ENCODE results near the gene TXNDC17.

DNA sequence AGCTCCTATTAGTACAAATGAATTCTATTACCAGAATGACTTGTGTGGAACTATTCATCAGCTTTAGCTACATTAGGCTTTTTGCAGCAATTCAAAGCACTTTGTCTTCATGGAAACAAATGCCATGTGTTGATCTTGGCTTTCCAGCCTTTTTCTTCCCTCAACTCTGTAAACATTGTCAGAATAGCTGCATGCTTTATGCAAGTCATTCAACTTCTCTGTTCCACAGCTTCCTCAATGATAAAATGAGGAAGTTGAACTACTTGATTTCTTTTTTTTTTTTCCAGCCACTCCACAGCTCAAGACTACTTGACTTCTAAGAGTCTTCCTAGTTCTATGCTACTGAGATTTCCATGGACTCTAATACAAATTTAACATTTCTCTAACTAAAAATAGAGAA, 41.5 kb upstream of the TXNDC17 start:
- no peak for TF ChIP-seq SIN3A (IDR thresholded peaks at IDR 0.05; ENCODE audit: borderline replicate concordance, insufficient read depth, low read depth, low read length)
- TF ChIP-seq, protein P1, sequence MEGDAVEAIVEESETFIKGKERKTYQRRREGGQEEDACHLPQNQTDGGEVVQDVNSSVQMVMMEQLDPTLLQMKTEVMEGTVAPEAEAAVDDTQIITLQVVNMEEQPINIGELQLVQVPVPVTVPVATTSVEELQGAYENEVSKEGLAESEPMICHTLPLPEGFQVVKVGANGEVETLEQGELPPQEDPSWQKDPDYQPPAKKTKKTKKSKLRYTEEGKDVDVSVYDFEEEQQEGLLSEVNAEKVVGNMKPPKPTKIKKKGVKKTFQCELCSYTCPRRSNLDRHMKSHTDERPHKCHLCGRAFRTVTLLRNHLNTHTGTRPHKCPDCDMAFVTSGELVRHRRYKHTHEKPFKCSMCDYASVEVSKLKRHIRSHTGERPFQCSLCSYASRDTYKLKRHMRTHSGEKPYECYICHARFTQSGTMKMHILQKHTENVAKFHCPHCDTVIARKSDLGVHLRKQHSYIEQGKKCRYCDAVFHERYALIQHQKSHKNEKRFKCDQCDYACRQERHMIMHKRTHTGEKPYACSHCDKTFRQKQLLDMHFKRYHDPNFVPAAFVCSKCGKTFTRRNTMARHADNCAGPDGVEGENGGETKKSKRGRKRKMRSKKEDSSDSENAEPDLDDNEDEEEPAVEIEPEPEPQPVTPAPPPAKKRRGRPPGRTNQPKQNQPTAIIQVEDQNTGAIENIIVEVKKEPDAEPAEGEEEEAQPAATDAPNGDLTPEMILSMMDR (IDR thresholded peaks at IDR 0.05), result no peak
- TF ChIP-seq POLR2AphosphoS5 (IDR thresholded peaks at IDR 0.05; ENCODE audit: low read depth, low read length), result no peak
- TF ChIP-seq, protein P2, sequence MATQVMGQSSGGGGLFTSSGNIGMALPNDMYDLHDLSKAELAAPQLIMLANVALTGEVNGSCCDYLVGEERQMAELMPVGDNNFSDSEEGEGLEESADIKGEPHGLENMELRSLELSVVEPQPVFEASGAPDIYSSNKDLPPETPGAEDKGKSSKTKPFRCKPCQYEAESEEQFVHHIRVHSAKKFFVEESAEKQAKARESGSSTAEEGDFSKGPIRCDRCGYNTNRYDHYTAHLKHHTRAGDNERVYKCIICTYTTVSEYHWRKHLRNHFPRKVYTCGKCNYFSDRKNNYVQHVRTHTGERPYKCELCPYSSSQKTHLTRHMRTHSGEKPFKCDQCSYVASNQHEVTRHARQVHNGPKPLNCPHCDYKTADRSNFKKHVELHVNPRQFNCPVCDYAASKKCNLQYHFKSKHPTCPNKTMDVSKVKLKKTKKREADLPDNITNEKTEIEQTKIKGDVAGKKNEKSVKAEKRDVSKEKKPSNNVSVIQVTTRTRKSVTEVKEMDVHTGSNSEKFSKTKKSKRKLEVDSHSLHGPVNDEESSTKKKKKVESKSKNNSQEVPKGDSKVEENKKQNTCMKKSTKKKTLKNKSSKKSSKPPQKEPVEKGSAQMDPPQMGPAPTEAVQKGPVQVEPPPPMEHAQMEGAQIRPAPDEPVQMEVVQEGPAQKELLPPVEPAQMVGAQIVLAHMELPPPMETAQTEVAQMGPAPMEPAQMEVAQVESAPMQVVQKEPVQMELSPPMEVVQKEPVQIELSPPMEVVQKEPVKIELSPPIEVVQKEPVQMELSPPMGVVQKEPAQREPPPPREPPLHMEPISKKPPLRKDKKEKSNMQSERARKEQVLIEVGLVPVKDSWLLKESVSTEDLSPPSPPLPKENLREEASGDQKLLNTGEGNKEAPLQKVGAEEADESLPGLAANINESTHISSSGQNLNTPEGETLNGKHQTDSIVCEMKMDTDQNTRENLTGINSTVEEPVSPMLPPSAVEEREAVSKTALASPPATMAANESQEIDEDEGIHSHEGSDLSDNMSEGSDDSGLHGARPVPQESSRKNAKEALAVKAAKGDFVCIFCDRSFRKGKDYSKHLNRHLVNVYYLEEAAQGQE (IDR thresholded peaks at IDR 0.05; ENCODE audit: insufficient read depth in 1 of 2, low read depth in 2 of 2, low read length in 1 of 2), result no peak
- TF ChIP-seq TCF7L2 (IDR thresholded peaks at IDR 0.05; ENCODE audit: low read depth, low read length), result no peak

Measured in Panc1 (cell line).